GM13976 (cell line): Measurements from ENCODE around the gene CYB5RL.

Source experiments
- DNase-seq: peaks from one replicate; pipeline ENCODE4 v3.0.0; 2012; ENCODE audit warnings: low spot score
- in situ Hi-C: fragments of 300-500 bp; cut with MboI; formaldehyde crosslinking; loops from one replicate; pipeline ENCODE4 v1.12.0; 2022; ENCODE audit warnings: low sequenced_read_pairs, mixed read lengths, inconsistent platforms; ENCODE audit not compliant: unreplicated experiment
- TF ChIP-seq, protein P1 (sequence below): IDR thresholded peaks from 2 replicates; pipeline ENCODE4 v1.5.1; 2012; ENCODE audit warnings: borderline replicate concordance, mild to moderate bottlenecking; ENCODE audit not compliant: insufficient read depth; ENCODE audit errors: extremely low read depth, missing control alignments, control extremely low read depth

Gene CYB5RL

DNA sequence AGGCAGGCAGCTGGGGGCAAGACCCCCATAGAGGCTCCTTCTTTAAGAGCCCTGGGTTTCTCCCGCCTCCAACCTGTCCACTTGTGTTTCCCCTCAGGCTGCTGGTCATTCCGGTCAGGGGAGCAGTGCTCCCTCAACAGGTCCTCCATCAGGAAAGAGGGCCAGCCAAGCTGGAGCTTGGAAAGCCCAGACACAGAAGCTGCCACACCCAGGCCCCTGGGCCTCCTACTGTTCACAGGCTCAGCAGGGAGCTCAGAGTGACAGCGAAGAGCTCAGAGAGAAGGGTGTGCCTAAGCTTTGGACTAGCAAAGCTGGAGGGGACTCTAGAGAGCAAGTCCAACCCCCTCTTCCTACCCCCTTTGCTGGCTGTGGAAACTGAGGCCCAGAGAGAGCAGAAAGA, 36.8 kb downstream of the CYB5RL start:
- in situ Hi-C loops = no loop called here
- TF ChIP-seq, protein P1, sequence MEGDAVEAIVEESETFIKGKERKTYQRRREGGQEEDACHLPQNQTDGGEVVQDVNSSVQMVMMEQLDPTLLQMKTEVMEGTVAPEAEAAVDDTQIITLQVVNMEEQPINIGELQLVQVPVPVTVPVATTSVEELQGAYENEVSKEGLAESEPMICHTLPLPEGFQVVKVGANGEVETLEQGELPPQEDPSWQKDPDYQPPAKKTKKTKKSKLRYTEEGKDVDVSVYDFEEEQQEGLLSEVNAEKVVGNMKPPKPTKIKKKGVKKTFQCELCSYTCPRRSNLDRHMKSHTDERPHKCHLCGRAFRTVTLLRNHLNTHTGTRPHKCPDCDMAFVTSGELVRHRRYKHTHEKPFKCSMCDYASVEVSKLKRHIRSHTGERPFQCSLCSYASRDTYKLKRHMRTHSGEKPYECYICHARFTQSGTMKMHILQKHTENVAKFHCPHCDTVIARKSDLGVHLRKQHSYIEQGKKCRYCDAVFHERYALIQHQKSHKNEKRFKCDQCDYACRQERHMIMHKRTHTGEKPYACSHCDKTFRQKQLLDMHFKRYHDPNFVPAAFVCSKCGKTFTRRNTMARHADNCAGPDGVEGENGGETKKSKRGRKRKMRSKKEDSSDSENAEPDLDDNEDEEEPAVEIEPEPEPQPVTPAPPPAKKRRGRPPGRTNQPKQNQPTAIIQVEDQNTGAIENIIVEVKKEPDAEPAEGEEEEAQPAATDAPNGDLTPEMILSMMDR = no peak
- no peak for DNase-seq

DNA sequence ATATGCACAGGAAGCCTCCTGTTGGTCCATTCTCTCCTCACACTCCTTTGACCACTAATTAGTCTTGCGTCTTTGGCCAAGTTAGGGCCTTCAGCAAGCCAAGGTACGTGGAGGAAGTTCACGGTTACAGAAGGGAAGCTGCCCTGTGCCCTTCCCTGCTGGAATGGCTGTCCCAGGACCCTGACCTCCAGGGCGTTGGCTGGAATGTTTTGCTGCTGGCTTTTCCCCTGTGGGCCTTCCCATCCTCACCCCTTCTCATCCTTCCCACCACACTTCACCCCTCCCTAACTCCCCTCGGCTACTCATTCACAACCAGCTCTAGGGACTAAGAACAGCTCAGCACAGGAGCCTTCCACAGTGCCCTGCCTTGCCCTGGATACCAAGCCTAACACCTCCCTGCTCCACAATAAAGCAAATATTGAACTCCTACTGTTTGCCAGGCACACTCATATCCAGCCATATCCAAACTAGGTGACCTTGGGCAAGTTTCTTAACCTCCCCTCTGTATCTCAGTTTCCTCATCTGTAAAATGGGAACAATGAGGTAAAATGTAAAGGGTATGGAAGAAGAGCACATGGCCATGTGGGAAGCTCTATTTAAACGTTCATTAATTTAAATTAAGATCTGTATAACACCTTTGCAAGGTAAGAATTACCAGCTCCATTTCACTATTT, 38.2 kb downstream of the CYB5RL start:
- no peak for DNase-seq
- in situ Hi-C loops = no loop called here
- TF ChIP-seq, protein P1 = no peak

DNA sequence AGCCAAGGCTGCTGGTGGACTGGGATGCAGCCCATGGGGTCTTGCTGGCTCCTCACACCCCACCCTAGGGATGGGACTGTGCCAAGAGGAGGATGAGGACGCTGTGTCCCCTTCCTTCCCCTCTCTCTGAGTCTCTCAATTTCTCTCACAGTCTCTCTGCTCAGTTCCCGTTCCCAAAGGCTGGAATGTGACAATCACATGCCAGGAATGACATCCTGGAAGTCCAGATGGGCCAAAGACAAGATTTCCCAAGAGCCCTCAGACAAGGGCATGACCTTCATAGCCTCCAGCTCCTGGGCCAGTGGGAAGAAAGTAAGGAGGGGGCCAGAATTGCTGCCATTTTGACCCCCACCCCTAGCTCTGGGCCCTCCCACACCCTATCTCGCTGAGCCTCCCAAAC, 39.5 kb downstream of the CYB5RL start:
- TF ChIP-seq, protein P1 = no peak
- in situ Hi-C loops = no loop called here
- DNase-seq = no peak

DNA sequence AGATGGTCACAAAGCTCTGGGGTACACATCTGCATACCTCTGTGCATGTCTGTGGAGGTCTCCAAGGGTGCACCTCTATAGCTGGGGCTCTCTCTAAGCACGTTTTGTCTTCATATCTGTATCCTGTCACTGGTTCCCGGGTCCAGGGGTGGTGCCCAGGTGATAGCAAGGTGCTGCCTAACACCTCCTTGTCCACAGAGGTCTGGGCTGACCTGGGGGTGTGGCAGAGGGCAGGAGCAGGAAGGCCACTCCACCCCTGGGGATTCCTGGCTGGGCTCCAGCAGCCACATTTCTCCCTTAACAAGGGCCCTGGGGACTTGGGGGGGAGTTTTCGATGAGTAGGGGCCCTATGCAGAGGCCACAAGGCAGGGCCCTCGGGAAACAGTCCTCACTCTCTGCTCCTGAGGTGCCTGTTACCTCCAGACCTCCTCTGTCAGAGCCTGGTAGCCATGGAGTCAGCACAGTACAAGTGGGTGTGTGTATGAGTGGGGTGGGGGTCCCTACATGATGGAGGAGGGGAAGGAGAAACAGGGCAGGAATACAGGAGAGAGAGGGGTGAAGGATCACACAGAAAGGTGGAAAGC, 40.0 kb downstream of the CYB5RL start:
- in situ Hi-C loops = no loop called here
- DNase-seq = no peak
- TF ChIP-seq, protein P1 = no peak

DNA sequence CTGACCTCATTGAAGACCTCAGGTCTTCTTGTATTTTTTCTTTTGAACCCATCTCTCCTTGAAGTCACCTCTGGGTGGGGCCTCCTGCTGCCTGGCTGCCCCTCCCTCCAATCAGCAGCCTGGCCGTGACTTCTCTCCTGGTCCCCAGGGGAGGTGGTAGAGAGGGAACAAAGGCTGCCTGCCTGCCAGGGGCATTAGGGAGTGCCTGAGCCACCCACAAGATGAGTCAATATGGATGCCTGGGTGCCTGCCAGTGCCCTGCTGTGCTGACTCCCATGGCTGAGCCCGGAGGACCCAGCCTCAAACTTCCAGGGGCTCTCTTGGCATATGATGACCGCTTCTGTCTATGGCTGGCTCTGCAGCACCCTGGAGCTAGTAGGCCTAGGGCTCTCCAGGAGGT, 41.8 kb downstream of the CYB5RL start:
- no peak for DNase-seq
- TF ChIP-seq, protein P1 = no peak
- in situ Hi-C loops = no loop called here

DNA sequence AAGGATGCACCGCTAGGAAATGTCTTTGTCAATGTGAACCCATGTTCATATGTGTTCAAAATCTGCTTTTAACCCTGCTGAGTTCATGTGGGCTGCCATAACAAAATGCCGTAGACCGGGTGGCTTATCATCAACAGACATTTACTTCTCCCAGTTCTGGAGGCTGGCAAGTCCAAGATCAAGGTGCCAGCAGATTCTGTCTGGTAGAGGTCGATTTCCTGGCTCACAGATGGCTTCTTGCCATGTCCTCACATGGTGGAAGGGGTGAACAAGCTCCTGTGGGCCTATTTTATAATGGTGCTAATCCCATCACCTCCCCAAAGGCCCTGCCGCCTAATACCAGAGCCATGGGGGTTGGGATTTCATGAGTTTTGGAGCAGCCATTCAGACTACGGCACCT, 42.4 kb downstream of the CYB5RL start:
- DNase-seq = no peak
- TF ChIP-seq, protein P1 = no peak
- in situ Hi-C loops = no loop called here
